Activated B cell treated with CpG ODN at 0.5 μM for 24 hours (primary cell): ENCODE data around the gene PRKCH. TPM values are rescaled to one million over a fixed set of nuclear protein-coding genes. Genes with fewer than 3 reads are reported as not detected.
A peak's percentile ranks its signal among the peaks of the same experiment; 100 is the strongest.
"Not testable (repeated sequence)": the region's sequence is repeated elsewhere in the genome, so short reads cannot be mapped to it uniquely, and the experiment has no call there.

ENCODE experiments used
- ATAC-seq: fragments of 200-7000 bp; cut with Tn5 transposase; one replicate; pipeline ENCODE4 v1.10.0; 2021; ENCODE audit warnings: low read depth, mild to moderate bottlenecking, moderate library complexity
- CTCF ChIA-PET: fragments of 350-600 bp; sonication (Branson Sonifier 250); formaldehyde crosslinking; loops from one replicate; lab custom pipeline; 2021; ENCODE audit warnings: antibody characterized with exemption; lab: Charles Lee
- POLR2A ChIA-PET: fragments of 350-600 bp; sonication (Branson Sonifier 250); formaldehyde crosslinking; loops from one replicate; lab custom pipeline; 2021; ENCODE audit warnings: antibody characterized with exemption; lab: Charles Lee
- DNase-seq: peaks from one replicate; pipeline ENCODE4 v3.0.0; 2022
- H3K27ac Mint-ChIP-seq: one replicate; pipeline ENCODE4 v1.8.0; 2020; ENCODE audit warnings: mixed read lengths
- H3K27me3 Mint-ChIP-seq: one replicate; pipeline ENCODE4 v1.8.0; 2021; ENCODE audit warnings: mixed read lengths
- H3K36me3 Mint-ChIP-seq: one replicate; pipeline ENCODE4 v1.8.0; 2021; ENCODE audit warnings: low read depth, mixed read lengths
- H3K4me1 Mint-ChIP-seq: one replicate; pipeline ENCODE4 v1.8.0; 2021; ENCODE audit warnings: mixed read lengths
- H3K4me3 Mint-ChIP-seq: one replicate; pipeline ENCODE4 v1.8.0; 2020; ENCODE audit warnings: mild to moderate bottlenecking, mixed read lengths
- H3K9me3 Mint-ChIP-seq: one replicate; pipeline ENCODE4 v1.8.0; 2020; ENCODE audit warnings: mixed read lengths
- intact Hi-C: fragments of 100-400 bp; cut with micrococcal nuclease; formaldehyde crosslinking; loops from one replicate; pipeline ENCODE4 v1.15.1; 2024
- total RNA-seq: library from RNA; stranded (reverse); gene quantifications from 2 replicates; pipeline ENCODE4 v1.2.3, GENCODE V29; 2022
- TF ChIP-seq, protein P1 (sequence below): fragments of 200-600 bp; IDR thresholded peaks from one replicate; pipeline ENCODE4 v1.8.0; 2022; ENCODE audit warnings: antibody characterized with exemption, mild to moderate bottlenecking

PRKCH gene
- total RNA-seq, 1 donor from 2014 or later, result 4.6 TPM

DNA sequence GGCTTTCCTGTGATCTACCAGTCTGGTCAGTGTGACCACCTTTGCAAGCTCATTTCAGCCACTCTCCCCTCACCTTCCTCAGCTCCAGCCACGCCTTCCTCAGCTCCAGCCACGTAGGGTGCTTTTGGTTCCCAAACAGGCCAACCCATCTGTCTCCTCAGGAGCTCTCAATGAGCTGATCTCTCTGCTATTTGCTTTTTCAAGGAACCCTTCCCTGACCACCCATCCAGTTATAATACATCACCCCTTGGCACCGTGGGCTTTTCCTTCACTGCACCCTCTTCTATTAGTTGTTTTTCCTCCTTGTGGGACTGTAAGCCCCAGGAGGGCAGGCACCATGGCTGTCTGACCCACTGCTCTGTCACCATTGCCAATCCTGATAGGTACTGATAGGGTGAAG, 2.3 kb upstream of the PRKCH start:
- POLR2A ChIA-PET, result no interaction called here
- H3K4me3 Mint-ChIP-seq, result no peak overlapping the region
- intact Hi-C loops, result no loop called here

DNA sequence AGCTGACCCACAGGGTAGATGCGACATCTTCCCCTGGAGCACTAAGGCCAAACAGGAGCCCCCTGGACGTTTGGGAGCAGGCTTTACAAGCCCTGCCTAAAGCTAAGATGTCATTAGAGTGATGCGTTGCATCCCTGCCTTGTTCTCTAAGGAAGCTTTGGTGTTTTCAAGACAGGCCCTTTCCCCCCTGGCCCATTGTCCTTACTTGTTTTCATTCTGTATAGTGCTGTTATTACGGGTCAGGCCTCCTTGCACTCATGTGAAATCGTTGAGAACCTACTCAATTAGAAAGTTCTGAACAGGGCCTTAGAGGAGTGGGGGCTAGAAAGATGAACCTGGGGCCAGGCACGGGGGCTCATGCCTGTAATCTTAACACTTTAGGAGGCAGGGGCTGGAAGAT, 1.7 kb upstream of the PRKCH start:
- H3K9me3 Mint-ChIP-seq, result no peaks in the 10 kb centered on the region
- intact Hi-C loops, result loop anchor here (5.0 to 10.0 kb wide), 2 partner anchors 118 to 435 kb away; no protein-coding TSS in a partner anchor
- ChIA-PET CTCF (no interaction called here), POLR2A (no interaction called here)
- no peak overlapping the region for H3K27ac Mint-ChIP-seq
- H3K4me3 Mint-ChIP-seq, result no peak overlapping the region
- no peaks in the 10 kb centered on the region for H3K36me3 Mint-ChIP-seq
- peaks cover 6% of the 10 kb centered on the region for H3K27me3 Mint-ChIP-seq
- ATAC-seq (no peak), DNase-seq (no peak)
- peaks cover 17% of the 10 kb centered on the region for H3K4me1 Mint-ChIP-seq
- TF ChIP-seq, protein P1, sequence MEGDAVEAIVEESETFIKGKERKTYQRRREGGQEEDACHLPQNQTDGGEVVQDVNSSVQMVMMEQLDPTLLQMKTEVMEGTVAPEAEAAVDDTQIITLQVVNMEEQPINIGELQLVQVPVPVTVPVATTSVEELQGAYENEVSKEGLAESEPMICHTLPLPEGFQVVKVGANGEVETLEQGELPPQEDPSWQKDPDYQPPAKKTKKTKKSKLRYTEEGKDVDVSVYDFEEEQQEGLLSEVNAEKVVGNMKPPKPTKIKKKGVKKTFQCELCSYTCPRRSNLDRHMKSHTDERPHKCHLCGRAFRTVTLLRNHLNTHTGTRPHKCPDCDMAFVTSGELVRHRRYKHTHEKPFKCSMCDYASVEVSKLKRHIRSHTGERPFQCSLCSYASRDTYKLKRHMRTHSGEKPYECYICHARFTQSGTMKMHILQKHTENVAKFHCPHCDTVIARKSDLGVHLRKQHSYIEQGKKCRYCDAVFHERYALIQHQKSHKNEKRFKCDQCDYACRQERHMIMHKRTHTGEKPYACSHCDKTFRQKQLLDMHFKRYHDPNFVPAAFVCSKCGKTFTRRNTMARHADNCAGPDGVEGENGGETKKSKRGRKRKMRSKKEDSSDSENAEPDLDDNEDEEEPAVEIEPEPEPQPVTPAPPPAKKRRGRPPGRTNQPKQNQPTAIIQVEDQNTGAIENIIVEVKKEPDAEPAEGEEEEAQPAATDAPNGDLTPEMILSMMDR, result no peak

More for the DNA sequence above, 2.3 kb upstream of the PRKCH start:
- no peaks in the 10 kb centered on the region for H3K9me3 Mint-ChIP-seq
- DNase-seq (no peak), ATAC-seq (no peak)
- no peaks in the 10 kb centered on the region for H3K36me3 Mint-ChIP-seq
- peaks cover 6% of the 10 kb centered on the region for H3K27me3 Mint-ChIP-seq
- H3K4me1 Mint-ChIP-seq, result peaks cover 17% of the 10 kb centered on the region
- H3K27ac Mint-ChIP-seq, result no peak overlapping the region
- CTCF ChIA-PET, result no interaction called here
- TF ChIP-seq, protein P1, result no peak

DNA sequence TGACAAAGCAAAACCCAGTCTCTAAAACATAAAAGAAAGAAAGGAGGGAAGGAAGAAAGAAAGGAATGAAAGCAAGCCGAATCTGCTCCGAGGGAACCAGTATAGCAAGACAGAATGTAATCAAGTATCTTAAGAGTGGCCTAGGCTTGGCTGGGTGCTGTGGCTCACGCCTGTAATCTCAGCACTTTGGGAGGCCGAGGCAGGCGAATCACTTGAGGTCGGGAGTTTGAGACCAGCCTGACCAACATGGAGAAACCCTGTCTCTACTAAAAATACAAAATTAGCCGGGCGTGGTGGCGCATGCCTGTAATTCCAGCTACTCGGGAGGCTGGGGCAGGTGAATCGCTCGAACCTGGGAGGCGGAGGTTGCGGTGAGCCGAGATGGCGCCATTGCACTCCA, 1.2 kb upstream of the PRKCH start:
- H3K27me3 Mint-ChIP-seq, DNase-seq, H3K36me3 Mint-ChIP-seq, POLR2A ChIA-PET, H3K9me3 Mint-ChIP-seq, ATAC-seq, H3K4me3 Mint-ChIP-seq, H3K27ac Mint-ChIP-seq, CTCF ChIA-PET: not testable (repeated sequence)
- intact Hi-C loops, result loop anchor here (5.0 to 10.0 kb wide), 2 partner anchors 117 to 435 kb away; no protein-coding TSS in a partner anchor
- H3K4me1 Mint-ChIP-seq, result peaks cover 17% of the 10 kb centered on the region

DNA sequence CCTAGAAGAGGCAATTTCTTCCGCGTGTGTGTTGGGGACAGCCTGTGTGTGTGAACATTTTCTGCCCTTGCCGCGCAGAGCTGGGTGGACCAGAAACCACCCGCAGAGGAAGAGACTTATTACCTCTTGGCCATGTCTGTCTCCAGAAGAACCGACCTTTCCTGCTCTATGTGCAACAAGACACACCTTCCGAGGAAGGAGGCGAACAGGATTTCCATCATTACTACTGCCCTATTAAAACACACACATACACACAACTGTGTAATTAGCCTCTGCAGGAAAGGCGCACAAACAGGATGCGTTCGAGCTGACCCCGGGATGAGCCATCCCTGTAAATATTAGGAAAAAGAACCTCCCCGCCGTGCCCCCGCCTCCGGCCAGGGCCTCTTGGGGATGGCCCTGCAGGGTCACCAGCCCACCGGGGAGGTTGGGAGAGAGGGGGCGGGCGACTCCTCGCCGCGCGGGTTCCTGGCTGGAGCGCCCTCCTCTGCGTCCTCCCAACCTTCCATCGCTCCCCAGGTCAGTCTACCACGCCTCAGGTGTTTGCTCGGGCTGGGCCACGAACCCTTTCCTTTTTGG, 484 bp upstream of the PRKCH start:
- no peak for DNase-seq
- H3K36me3 Mint-ChIP-seq, result no peaks in the 10 kb centered on the region
- H3K4me1 Mint-ChIP-seq, result peaks cover 17% of the 10 kb centered on the region
- H3K9me3 Mint-ChIP-seq, result no peaks in the 10 kb centered on the region
- H3K27me3 Mint-ChIP-seq, result peaks cover 6% of the 10 kb centered on the region
- ChIA-PET CTCF (no interaction called here), POLR2A (interaction anchor here (1.5 kb wide), 1 partner anchor 67 kb away, joined by 4 read pairs; no protein-coding TSS in a partner anchor)
- intact Hi-C loops, result loop anchor here (5.0 to 10.0 kb wide), 2 partner anchors 116 to 434 kb away; no protein-coding TSS in a partner anchor
- H3K4me3 Mint-ChIP-seq, result peak overlapping the region; percentile 87
- TF ChIP-seq, protein P1, result no peak
- ATAC-seq, result no peak
- no peak overlapping the region for H3K27ac Mint-ChIP-seq

DNA sequence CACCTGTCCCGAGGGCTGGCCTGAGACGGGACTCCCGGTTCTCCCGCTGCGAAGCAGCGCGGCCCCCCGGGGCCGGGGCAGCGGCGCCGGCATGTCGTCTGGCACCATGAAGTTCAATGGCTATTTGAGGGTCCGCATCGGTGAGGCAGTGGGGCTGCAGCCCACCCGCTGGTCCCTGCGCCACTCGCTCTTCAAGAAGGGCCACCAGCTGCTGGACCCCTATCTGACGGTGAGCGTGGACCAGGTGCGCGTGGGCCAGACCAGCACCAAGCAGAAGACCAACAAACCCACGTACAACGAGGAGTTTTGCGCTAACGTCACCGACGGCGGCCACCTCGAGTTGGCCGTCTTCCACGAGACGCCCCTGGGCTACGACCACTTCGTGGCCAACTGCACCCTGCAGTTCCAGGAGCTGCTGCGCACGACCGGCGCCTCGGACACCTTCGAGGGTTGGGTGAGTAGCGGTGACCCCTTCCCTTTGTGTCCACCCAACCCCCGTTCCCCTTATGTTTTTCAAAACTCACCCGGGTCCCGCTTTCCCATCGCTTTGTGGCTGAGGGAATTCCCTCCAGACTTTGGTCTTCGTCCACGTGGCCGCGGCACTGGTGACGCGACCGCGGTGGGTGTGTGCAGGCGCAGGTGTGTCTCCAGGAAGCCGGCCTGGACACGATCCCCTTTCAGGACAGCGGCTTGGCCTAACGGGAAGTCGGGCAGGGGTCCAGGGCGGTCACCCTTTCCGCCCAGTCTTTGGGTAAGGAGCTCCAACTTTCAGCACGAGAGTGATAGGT, 826 bp downstream of the PRKCH start:
- Mint-ChIP-seq H3K4me3 (peak overlapping the region; percentile 87), H3K27ac (peak overlapping the region; percentile 47), H3K27me3 (peaks cover 6% of the 10 kb centered on the region), H3K36me3 (no peaks in the 10 kb centered on the region), H3K4me1 (peaks cover 17% of the 10 kb centered on the region), H3K9me3 (no peaks in the 10 kb centered on the region)
- intact Hi-C loops, result loop anchor here (2.0 to 10.0 kb wide), 3 partner anchors 67 to 433 kb away; no protein-coding TSS in a partner anchor
- ChIA-PET POLR2A (interaction anchor here (1.5 kb wide), 1 partner anchor 66 kb away, joined by 4 read pairs; no protein-coding TSS in a partner anchor), CTCF (no interaction called here)
- TF ChIP-seq, protein P1, result no peak
- ATAC-seq, result no peak
- DNase-seq, result no peak
